ENCODE results near the gene MTAP. TPM values are rescaled to one million over a fixed set of nuclear protein-coding genes. Genes with fewer than 3 reads are reported as not detected.
A peak's percentile ranks its signal among the peaks of the same experiment; 100 is the strongest.

MTAP gene
- total and polyA plus RNA-seq, 2 of the 13 experiments (the other 11 are each of a cell fraction or from before 2014, with no cell fraction given), result 16.7 to 51.2 TPM

DNA sequence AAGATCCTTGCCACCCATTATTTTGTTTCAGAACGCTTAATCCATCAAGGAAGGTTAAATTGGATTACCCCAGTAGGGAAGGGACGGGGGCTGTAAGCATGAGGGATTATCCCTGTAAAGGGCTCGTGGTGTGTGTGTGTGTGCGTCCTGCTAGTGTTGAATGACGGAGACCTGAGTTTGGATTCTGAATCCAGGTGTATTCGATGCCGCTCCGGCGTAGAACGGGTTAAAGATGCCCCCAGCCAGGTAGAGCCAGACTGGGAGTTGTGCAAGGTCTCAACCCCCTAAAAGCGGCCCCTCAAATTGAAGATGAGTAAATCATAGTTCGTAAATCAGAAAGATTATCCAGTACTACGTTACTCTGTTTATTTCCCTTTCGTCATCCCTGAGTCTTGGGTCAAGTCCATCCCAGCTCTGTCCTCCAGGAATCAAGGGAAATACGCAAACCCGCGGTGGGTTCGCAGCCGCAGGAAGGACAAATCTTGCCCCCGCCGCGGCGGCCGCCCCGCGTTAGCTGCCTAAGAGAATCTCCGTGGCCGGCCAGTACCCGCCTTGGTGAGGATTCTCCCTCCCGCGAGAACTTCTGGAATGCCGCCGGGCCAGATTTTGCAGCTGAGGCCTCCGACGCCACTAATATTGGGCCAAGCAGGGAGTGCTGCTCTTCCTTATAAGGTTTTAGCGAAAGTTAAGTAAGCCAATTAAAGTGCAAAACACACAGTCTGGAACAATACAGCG lies 586 bp upstream of the MTAP start (continued):
- TF ChIP-seq STAT6 (CRISPR knock-in tag; IDR thresholded peaks at IDR 0.05; ENCODE audit: borderline replicate concordance), result no peak
- no peak for TF ChIP-seq ZNF83 (CRISPR knock-in tag; IDR thresholded peaks at IDR 0.05; ENCODE audit: borderline replicate concordance)
- no peak for TF ChIP-seq ZNF737 (CRISPR knock-in tag; IDR thresholded peaks at IDR 0.05; ENCODE audit: borderline replicate concordance)
- TF ChIP-seq ZNF296 (CRISPR knock-in tag; conservative IDR thresholded peaks at IDR 0.05), result no peak
- TF ChIP-seq, protein P1, sequence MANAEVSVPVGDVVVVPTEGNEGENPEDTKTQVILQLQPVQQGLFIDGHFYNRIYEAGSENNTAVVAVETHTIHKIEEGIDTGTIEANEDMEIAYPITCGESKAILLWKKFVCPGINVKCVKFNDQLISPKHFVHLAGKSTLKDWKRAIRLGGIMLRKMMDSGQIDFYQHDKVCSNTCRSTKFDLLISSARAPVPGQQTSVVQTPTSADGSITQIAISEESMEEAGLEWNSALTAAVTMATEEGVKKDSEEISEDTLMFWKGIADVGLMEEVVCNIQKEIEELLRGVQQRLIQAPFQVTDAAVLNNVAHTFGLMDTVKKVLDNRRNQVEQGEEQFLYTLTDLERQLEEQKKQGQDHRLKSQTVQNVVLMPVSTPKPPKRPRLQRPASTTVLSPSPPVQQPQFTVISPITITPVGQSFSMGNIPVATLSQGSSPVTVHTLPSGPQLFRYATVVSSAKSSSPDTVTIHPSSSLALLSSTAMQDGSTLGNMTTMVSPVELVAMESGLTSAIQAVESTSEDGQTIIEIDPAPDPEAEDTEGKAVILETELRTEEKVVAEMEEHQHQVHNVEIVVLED (CRISPR knock-in tag; IDR thresholded peaks at IDR 0.05; ENCODE audit: borderline replicate concordance), result no peak
- no peak for TF ChIP-seq ZNF782 (CRISPR knock-in tag; IDR thresholded peaks at IDR 0.05; ENCODE audit: borderline replicate concordance)
- no peak for TF ChIP-seq CERS6 (CRISPR knock-in tag; IDR thresholded peaks at IDR 0.05)
- TF ChIP-seq ZNF598 (CRISPR knock-in tag; IDR thresholded peaks at IDR 0.05; ENCODE audit: borderline replicate concordance), result no peak
- TF ChIP-seq BORCS8-MEF2B (CRISPR knock-in tag; IDR thresholded peaks at IDR 0.05), result no peak
- no peak for TF ChIP-seq ZFYVE20 (CRISPR knock-in tag; IDR thresholded peaks at IDR 0.05; ENCODE audit: borderline replicate concordance, low read depth)
- TF ChIP-seq ISX (CRISPR knock-in tag; conservative IDR thresholded peaks at IDR 0.05), result peak; percentile 47; the same call in 1 of the 2 replicates
- TF ChIP-seq, protein P2, sequence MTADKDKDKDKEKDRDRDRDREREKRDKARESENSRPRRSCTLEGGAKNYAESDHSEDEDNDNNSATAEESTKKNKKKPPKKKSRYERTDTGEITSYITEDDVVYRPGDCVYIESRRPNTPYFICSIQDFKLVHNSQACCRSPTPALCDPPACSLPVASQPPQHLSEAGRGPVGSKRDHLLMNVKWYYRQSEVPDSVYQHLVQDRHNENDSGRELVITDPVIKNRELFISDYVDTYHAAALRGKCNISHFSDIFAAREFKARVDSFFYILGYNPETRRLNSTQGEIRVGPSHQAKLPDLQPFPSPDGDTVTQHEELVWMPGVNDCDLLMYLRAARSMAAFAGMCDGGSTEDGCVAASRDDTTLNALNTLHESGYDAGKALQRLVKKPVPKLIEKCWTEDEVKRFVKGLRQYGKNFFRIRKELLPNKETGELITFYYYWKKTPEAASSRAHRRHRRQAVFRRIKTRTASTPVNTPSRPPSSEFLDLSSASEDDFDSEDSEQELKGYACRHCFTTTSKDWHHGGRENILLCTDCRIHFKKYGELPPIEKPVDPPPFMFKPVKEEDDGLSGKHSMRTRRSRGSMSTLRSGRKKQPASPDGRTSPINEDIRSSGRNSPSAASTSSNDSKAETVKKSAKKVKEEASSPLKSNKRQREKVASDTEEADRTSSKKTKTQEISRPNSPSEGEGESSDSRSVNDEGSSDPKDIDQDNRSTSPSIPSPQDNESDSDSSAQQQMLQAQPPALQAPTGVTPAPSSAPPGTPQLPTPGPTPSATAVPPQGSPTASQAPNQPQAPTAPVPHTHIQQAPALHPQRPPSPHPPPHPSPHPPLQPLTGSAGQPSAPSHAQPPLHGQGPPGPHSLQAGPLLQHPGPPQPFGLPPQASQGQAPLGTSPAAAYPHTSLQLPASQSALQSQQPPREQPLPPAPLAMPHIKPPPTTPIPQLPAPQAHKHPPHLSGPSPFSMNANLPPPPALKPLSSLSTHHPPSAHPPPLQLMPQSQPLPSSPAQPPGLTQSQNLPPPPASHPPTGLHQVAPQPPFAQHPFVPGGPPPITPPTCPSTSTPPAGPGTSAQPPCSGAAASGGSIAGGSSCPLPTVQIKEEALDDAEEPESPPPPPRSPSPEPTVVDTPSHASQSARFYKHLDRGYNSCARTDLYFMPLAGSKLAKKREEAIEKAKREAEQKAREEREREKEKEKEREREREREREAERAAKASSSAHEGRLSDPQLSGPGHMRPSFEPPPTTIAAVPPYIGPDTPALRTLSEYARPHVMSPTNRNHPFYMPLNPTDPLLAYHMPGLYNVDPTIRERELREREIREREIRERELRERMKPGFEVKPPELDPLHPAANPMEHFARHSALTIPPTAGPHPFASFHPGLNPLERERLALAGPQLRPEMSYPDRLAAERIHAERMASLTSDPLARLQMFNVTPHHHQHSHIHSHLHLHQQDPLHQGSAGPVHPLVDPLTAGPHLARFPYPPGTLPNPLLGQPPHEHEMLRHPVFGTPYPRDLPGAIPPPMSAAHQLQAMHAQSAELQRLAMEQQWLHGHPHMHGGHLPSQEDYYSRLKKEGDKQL (CRISPR knock-in tag; IDR thresholded peaks at IDR 0.05; ENCODE audit: low read depth), result no peak
